ENCODE data around the gene DRC1.
"Not testable (repeated sequence)": the region's sequence is repeated elsewhere in the genome, so short reads cannot be mapped to it uniquely, and the experiment has no call there.

Gene DRC1

GRCh38 chr2:26401739-26402541 is at the start of gene DRC1:
Gene DRC1, plus strand, starts transcription at chr2:26401920. Its CDS starts 70 bp downstream, at chr2:26401990.
- no peak for DNase-seq

- DNase-seq = no peak
Measured at GRCh38 chr2:26352892-26353291, 48.8 kb upstream of the DRC1 start.

- DNase-seq = not testable (repeated sequence)
Measured at GRCh38 chr2:26354469-26354868, 47.3 kb upstream of the DRC1 start.

GRCh38 chr2:26355038-26355995 is 46.4 kb upstream of the DRC1 start:
- no peak for DNase-seq

GRCh38 chr2:26356111-26356510 is 45.6 kb upstream of the DRC1 start:
- no peak for DNase-seq

GRCh38 chr2:26356771-26357170 is 44.9 kb upstream of the DRC1 start:
- no peak for DNase-seq

- DNase-seq = no peak
Measured at GRCh38 chr2:26359886-26360473, 41.7 kb upstream of the DRC1 start.

- DNase-seq = no peak
Measured at GRCh38 chr2:26363323-26363722, 38.4 kb upstream of the DRC1 start.

- DNase-seq = no peak
Measured at GRCh38 chr2:26363958-26364357, 37.8 kb upstream of the DRC1 start.

- no peak for DNase-seq
Measured at GRCh38 chr2:26364669-26365068, 37.1 kb upstream of the DRC1 start.

- DNase-seq = no peak
Measured at GRCh38 chr2:26366957-26367356, 34.8 kb upstream of the DRC1 start.

GRCh38 chr2:26369664-26370063 is 32.1 kb upstream of the DRC1 start:
- DNase-seq = not testable (repeated sequence)

GRCh38 chr2:26370909-26371308 is 30.8 kb upstream of the DRC1 start:
- not testable (repeated sequence) for DNase-seq

- DNase-seq = no peak
Measured at GRCh38 chr2:26376799-26377198, 24.9 kb upstream of the DRC1 start.

GRCh38 chr2:26380281-26380680 is 21.4 kb upstream of the DRC1 start:
- no peak for DNase-seq

- no peak for DNase-seq
Measured at GRCh38 chr2:26382564-26382963, 19.2 kb upstream of the DRC1 start.

- no peak for DNase-seq
Measured at GRCh38 chr2:26384183-26384582, 17.5 kb upstream of the DRC1 start.

- no peak for DNase-seq
Measured at GRCh38 chr2:26384597-26384996, 17.1 kb upstream of the DRC1 start.

GRCh38 chr2:26387189-26387588 is 14.5 kb upstream of the DRC1 start:
- DNase-seq = no peak

- DNase-seq = no peak
Measured at GRCh38 chr2:26394694-26395093, 7.0 kb upstream of the DRC1 start.

- no peak for DNase-seq
Measured at GRCh38 chr2:26395394-26395793, 6.3 kb upstream of the DRC1 start.

- DNase-seq = no peak
Measured at GRCh38 chr2:26396734-26397298, 4.9 kb upstream of the DRC1 start.

GRCh38 chr2:26399771-26400376 is 1.8 kb upstream of the DRC1 start:
- DNase-seq = no peak
